ELR (cell line): ENCODE measurements around the gene THBS2.

ENCODE experiments used
- DNase-seq: peaks from one replicate; pipeline ENCODE4 v3.0.0-alpha.2; 2015; ENCODE audit warnings: low read depth

THBS2 gene

DNA sequence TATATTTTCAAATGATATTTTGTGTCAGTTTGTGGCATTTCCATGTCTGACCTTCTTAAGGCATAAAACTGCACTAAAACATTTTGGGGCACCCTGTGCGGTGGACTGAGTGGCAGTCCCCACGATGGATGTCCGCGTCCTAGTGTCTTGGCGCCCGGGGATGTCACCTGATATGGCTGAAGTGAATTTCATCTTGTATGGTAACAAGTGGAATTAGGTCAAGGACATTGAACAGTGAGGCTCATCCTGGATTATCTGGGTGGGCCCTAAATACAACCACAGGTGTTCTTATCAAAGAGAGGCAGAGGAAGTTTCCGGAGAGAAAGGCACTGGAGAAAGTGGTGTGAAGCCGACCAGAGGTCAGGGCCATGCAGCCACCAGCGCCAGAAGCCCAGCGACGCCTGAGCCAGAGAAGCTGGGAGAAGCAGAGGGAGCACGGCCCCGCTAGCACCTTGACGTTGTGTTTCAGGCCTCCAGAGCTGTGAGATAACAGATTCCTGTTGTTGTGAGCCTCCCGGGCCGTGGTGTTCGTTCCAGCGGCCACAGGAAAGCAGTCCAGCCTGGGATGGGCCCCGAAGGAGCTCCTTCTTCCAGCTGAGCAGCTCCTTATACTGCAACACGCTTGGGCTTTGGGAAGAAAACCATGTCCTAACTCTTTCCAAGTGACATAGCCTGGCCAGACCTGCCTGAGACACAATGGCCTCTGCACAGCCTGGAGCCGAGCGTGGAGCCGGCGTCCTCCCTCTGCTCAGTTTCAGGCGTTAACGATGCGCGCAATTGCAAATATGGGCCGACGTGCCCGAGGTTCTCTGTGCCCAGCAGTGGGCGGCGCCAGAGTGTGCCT lies 22.5 kb downstream of the THBS2 start:
- no peak for DNase-seq

DNA sequence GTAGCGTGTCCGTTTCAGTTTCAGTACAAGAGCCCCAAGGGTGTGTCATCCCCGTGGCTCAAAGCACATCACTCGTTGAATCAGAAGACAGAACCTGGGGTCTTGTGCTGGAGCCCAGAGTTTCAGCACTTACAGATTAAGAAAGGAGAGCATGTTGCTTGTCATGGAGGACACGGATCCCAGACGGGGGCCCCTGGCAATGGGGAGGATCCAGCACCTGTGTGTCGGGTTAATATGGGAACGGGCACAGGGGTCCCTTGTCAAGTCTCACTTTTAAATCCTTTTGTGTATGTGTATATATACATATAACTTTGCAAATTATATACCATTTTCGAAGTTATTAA lies 23.4 kb downstream of the THBS2 start:
- DNase-seq = no peak

DNA sequence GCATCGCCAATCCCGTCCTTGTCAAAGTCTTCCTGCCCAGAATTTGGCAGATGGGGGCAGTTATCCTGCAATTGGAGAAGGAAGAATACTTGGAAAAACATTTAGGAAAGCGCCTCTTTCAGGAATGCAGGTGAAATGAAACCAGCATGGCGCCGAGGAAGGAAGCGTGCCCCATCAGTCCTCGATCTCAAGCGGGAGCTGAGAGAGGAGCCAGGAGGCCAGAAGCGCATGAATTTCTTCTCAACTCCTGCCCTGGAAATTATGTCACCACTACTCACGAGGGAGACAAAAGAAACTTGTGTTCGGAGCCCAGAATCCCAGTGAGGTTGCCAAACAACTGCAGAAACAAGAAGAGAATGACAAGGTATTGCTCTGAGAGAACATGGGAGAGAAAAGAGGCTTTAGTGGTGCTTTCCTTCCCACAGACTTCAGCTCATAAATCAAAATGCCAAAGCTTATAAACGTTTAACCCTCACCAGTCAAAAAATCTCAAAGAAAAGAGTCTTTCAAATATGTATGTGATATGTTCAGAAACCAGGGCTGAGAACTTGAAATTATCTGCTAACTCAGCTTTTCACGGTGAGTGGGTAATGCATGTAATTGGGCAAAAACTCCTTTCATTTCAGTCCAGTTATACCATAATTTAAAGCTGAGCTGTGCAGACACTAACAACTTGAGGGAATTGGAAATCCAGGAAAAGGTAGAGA lies 23.9 kb downstream of the THBS2 start:
- no peak for DNase-seq

DNA sequence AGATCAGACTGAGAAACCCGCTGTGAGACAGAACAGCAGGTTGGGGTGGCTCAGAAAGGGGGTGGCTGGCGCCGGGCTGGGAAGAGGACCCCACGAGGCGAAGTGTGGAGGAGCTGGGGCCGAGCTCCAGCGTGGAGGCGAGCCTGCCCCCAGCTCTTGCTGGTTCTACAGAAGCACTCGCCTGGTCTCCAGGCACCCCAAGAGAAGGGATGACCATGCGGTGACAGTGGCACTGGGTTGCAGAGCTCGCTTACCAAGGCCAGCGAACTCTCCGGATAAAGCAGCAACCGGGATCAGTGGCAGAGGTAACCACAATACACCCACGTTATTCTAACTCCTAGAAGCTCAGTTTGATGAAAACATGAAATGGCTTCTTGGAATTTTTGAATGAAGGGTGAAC lies 26.5 kb downstream of the THBS2 start:
- no peak for DNase-seq

DNA sequence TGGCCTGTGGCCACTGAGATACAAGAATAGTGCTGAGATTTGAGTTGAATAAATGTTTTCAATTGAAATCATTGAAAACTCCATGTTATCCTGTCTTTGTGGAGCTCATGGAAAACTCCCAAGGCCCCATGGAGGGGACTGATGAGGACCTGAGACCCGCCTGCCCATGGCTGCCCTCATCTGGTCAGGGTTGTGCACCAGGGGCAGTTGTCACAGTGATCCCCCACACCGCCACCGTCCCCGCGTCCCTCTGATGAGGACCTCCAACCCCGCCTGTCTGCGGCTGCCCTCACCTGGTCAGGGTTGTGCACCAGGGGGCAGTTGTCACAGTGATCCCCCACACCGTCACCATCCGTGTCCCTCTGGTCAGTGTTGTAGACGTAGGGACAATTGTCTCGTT lies 27.8 kb downstream of the THBS2 start:
- no peak for DNase-seq

DNA sequence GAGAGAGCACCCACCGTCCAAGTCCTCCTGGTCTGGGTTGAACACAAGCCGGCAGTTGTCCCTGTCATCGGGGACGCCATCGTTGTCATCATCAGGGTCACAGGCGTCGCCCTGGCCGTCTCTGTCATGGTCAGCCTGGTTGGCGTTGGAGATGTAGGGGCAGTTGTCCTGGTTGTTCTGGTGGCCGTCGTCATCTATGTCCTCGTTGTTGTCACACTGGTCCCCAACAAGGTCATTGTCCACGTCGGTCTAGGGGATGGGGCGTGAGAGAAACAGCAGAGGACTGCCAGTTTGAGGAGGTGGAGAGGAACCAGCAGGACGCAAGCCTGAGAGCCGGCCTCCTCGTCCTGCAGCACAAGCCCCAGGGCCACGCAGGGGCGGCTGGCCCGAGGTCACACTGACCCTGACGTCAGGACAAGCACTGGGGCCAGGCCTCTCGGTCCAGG lies 28.5 kb downstream of the THBS2 start:
- DNase-seq = no peak

DNA sequence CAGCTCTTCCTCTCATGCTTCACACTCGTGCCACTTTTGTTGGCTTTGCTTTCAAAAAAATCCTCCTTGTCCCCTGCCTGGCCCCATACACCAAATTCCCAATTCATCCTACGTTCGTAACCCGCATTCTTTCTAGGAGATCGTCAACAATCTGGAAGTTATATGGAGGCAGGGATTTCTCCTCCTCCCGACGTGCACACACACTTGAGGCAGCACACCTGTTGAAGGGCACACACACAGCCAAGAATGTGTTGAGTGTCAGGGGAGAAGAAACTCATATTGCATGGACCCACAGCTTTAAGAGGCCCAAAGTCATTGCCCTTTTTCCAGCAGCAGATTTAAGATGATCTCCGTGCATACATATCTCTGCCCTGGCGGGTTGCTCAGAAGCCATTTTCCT lies 28.9 kb downstream of the THBS2 start:
- DNase-seq = no peak

DNA sequence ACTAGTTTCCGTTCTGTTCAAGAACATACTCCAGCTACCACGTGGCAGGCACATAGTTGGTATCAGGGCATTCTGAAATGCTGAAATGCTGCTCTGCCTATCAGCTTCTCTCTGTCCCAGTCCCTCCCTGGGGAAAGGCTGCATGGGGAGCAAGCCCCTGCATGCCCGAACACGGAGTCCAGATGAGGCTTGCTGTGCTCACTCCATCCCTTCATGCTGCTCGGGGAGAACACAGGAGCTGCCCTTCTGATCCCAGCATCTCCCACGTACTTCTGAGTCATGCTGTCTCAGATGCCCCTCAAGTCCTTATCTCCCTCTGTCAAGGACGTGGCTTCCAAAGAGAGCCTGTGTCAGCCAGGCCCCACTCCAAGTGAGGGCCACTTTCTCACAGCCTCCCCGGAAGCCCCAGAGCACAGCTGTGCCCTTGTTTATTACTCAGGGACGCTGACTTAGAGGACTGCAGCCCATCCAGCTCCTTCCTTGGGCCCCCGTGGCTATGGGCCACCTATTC lies 29.4 kb downstream of the THBS2 start:
- peak; percentile 28 for DNase-seq

DNA sequence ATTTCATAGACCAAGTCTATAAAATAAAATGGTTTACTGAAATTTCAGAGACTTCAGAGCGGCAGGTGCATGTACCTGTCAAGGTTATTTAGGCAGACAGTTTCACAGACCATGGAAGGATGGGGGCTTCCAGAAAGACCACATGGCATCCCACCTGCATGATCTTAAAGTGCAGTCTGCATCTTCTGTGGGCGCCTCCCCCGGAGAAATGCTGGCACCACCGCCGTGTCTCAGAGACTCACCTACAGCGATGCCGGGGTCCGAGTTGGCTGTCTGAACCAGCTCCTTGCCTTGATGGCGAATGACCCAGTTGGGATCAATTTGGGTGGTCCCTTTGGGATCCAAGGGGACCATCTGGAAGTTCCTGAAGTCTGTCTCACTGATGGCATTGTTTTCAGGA lies 30.6 kb downstream of the THBS2 start:
- DNase-seq = no peak

DNA sequence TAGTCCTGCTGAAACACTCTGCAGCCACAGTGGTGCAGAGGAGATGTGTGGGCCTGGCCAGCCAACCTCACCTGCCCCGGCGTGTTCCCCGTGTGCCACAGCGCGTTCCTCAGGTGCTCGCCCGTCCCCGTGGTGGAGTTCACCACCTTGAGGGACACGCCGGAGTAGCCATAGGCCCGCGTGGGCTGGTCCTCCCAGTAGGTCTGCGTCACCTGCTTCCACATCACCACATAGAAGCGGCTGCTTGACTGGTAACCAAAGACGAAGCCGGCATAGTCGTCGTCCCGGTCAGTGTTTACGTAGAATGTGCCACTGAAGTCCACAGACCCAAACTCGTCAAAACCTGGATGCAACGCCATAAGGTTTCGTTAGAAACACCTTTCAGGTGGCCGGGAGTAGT lies 31.5 kb downstream of the THBS2 start:
- DNase-seq = no peak

DNA sequence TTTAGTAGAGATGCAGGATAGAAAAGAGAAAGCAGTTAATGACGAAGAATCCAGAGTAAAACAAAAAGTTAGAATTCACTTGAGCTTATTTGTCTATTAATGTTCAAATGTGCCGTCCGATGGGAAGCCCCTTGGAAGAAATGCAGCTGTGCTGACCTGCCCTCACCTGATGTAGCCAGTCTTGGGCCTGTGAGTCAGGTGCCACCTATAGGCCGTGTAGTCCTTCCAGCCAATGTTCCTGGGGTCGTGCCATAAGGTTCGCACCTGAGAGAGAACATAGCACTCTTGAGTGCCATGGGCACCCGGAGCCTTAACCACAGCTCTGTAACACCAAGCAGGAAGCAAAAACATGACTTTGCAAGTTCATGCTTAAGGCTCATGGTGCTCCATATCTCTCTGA lies 32.4 kb downstream of the THBS2 start:
- no peak for DNase-seq

DNA sequence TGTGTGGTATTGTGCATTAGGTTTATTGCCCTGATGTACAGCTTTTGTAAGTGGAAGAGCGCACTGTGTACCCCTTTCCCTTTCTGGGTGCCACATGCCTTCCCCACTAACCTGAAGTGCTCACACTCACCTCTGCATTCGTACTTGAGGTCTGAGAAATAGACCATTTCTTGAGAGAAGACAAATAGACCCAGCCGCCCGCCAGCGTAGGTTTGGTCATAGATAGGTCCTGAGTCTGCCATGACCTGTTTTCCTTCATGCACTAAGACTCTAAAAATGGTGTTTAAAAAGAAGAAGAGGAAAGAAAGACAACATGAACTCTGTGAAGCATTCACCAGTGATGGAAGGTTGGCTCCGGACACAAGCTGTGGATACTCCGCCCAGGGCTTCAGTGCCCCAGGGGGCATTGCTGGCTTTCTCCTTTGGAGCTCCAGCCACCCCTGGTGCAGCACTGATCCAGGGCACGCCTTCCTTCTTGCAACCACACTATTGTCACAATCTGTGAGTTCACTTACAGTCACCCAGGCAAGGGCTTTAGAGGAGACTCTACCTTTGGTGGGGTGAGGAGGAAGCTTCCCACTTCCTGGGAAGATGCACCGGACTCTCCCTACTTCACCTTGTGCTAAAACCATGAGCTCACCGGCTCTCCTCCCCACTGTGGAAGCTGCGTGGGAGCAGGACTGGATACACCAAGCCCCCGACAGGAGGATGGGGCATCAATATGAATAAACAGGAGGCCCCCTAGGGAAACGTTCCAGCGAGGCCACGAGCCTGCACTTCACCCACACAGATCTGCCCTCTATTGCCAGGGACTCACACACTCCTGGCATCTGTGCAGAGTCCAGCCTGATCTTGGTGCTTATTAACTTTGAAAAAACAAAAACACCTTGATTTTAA lies 33.3 kb downstream of the THBS2 start:
- no peak for DNase-seq

DNA sequence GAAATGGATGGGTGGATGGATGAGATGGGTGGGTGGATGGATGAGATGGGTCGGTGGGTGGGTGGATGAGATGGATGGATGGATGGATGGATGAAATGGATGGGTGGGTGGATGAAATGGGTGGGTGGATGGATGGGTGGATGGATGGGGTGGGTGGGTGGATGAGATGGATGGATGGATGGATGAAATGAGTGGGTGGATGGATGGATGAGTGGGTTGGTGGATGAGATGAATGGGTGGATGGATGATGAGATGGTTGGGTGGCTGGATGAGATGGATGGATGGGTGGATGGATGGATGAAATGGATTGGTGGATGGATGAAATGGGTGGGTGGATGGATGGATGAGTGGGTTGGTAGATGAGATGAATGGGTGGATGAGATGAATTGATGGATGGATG lies 35.7 kb downstream of the THBS2 start:
- no peak for DNase-seq

DNA sequence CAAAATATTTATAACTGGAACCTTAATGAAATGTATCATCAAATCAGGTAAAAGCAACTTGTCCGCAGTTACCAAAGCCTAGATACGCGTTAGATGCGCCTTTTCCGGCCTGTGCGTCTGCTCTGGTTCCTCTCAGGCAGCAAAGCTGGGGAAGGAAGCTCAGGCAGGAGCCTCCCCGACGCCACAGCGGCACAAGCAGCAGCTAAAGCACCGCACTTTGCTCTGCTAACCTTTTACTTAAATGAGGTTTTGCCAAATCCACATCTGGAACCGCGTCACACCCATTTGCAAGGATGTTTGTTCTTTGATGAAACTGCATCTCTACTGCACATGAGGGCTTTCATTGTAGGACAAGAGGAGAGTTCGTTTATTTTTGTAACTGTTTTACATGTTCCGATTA lies 36.8 kb downstream of the THBS2 start:
- DNase-seq = no peak

DNA sequence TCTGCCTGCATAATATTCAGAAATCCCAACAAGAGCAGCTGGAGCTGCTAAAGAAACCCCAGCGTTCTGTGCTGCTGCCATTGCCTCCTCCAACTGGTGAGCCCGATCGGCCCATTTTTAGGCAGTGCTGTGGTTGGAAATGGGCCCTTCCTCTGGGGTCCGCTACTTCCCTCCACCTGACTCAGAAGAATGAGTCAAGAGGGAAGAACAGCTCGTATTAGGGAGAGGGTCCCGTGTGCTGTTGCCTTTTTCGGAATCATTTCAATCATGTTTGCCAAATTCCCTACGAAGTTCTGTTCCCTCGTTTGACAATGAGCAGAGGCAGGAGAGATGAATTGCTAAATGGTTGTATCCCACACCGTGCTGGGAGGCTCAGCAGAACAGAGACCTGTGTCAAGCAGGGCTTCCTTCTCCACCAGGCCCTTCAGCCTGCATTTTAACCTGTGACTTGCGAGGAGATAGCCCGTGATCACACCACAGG lies 38.4 kb downstream of the THBS2 start:
- peak; percentile 8 for DNase-seq

DNA sequence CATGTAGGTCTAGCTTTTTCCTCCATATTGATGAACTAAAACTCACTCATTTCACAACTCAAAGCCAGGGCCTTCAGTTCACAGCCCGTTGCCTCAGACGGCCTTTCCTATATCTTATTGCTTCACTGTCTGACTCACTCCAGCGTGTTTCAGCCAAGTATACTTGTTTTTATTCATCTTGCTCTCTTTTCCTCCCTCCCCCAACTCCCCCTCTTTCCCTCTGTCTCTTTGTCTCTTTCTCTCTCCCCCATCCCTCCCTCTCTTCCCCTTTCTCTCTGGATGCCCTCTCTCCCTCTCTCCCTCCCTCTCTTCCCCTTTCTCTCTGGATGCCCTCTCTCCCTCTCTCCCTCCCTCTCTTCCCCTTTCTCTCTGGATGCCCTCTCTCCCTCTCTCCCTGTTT lies 38.9 kb downstream of the THBS2 start:
- peak; percentile 93 for DNase-seq

DNA sequence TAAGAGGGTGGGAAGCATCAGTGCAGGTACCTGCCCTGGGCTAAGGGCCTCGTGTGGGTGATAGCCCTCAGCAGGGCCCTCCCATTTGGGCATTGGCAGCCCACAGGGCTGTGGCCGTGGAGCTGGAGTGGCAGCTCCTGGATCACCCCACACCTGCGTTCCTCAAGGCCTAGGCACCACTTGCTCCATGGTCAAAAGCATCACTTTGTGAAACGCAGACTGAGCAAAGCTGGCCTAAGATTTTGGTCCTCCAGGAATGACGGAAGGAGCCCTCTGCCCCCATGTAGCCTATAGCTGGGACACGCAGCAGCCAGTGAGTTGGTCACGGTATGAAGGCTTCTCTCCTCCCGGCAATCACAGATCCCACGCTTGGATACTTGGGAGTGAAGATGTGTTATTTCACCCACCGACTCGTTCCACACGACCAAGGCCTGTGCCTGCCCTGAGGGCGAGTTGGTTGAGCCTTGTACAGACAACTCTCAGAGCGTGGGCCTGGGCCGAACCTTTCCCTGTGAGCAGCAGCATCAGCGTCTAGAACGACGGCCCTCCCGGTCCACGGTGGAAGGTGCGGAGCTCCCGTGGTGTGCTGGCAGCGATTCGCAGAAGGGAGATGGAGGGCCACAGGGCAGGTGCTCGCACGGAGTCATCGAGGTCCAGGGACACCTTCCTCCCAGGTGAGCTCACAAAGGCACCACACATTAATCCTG lies 39.7 kb downstream of the THBS2 start:
- no peak for DNase-seq

DNA sequence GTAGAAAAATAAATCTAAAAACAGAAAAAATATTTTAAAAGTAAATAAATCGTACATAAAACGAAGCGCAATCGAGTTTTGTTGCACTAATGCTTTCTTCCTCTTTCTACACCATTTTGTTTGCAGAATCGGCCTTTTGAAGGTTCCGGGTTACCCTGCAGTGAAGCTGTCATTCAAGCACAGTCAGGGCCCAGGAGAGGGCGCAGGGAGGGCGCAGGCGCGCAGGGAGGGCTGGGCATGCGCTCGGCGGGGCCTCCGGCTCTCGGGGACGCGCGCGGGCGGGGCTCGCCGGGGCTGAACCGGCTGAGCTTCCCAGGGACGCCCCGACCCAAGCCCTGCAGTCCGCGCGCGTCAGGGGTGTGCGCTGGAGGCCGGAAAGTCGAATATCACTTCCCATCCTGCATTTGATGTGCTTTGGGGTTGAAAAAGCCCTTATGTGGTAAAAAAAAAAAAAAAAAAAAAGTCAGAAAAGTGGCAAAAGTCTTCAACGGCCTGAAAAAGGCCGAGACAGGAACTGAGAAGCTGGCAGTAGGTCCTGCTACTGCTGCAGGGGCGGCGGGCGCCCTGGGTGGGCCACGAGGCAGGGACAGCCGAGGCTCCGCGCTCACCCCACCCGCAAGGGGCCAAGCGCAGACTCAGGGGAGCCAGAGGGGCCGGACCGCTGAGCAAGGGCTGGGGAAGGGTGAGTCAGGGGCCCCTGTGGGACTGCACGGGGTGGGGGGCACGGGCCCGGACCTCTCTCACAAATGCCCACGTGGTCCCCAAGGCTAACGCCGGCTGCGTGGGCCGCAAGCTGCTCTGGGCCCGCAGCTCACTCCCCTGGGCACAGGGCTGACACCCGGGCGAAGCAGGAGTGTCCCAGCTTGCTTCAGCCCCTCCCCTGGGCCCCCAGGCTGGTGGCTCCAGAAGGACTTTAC lies 40.5 kb downstream of the THBS2 start:
- peak; percentile 92 for DNase-seq

DNA sequence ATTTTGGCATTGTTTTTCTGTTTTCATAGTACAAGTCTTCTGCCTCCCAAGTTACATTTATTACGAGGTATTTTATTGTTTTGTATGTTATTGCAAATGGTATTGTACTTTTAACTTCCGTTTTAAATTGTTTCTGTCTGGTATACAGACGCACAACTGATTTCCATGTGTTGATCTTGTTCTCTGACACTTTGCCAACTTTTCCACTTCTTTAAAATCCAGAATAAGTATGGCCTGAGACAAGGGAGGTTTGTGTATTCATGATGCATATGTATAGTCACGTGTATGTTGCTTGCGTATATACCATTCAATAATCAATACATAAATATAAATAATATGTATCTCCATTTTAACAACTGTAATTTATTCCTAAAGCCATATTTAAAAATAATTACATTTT lies 41.2 kb downstream of the THBS2 start:
- peak; percentile 37 for DNase-seq

DNA sequence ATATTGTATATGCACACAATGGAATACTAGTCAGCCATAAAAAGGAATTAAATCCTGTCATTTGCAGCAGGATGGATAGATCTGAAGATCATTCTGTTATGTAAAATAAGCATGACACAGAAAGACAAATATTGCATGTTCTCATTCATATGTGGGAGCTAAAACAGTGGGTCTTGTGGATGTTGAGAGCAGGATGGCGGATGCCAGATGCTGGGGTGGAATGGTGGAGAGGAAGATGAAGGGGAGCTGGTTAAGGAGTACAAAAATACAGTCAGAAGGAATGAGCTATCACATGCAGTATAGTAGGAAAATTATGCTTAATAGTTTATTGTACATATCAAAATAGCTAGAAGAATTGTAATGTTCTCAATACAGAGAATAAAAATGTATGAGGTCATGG lies 41.8 kb downstream of the THBS2 start:
- no peak for DNase-seq

DNA sequence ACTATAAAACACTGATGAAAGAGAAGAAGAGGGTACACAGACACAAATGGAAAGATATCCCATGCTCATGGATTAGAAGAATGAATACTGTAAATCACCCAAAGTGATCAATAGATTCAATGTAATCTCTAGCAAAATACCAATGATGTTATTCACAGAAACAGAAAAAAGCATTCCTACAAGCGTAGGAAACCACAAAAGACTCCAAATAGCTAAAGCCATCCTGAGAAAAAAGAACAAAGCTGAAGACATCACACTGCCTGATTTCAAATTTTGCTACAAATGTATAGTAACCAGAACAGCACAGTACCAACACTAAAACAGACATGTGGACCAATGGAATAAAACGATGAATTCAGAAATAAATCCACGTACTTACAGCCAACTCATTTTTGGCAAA lies 43.0 kb downstream of the THBS2 start:
- no peak for DNase-seq
